Left cardiac atrium (tissue), 4 donors: ENCODE measurements around the gene TBX2. TPM values are rescaled to one million over a fixed set of nuclear protein-coding genes. Genes with fewer than 3 reads are reported as not detected.
A peak's percentile ranks its signal among the peaks of the same experiment; 100 is the strongest.

Source experiments
- ATAC-seq, 2 donors: fragments of 200-7000 bp; cut with Tn5 transposase; one replicate each; pipeline ENCODE4 v1.9.1; 2020; ENCODE audit warnings: mild to moderate bottlenecking in 2 of 2, moderate library complexity in 2 of 2
- DNase-seq: peaks from one replicate; pipeline ENCODE4 v3.0.0-alpha.2; 2020
- intact Hi-C, 2 donors: fragments of 100-400 bp; cut with DNase I; formaldehyde crosslinking; loops; one replicate each; pipeline versions ENCODE4 v1.14.1 to v1.15.1; 2022 to 2023
- total RNA-seq, 2 donors: library from RNA; stranded (reverse); fragmentation: NEBNext Ultra II Directional; extraction: Animal tissue kit (Norgen Biotek cat#: 25700); gene quantifications; one replicate each; pipeline ENCODE4 v1.2.1, GENCODE V29; 2021
- donor health status: DM: no; HTN: yes; CAD: no.
- donor health status: DM: no; HTN: yes; CAD: no; lungs with severe emphysema.
- donor health status: DM: yes; HTN: yes; CAD: no.
- donor health status: Dilated cardiomyopathy.

TBX2 gene
- total RNA-seq, 2 donors from 2014 or later, result 12.1 to 17.0 TPM

DNA sequence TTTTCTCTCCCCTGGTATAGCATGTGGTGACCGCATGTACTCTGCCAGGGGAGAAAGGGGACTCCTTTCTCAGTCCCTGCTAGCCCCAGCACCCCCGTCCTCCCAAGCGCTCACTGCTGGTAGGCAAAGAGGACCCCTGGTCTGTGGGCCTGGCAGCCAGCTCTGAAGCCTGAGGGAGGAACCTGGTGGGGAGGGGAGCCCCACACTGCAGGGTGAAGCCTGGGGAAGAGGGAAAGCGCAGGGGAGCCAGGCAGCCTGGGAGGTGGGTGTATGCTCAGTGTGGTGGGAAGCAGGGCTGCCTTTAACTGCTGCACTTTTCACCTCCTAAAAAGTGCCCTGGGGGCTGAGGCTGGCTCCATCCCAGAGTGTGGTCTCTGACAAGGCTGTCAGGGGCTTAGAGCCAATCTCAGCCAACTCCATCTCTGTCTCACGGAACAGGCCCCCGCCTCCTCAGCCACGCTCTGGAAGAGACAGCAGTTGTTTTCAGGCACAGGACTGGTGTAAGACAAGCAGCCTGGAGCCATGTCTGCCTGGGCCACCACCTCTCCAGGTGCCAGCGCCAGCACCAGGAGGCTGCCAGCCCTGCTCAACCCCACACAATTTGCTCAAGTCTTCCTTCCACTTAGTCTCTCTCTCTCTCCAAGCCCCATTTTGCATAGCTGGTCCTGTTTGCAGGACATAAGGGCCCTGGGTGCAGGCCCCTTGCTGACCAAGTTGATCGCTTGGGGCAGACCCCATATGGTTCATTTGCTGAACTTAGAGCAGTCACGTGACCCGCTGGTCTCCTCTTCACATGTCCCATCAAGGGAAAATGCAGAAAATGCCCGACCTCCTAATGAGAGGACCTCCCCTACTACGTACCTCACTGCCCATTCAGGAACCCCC lies 14.7 kb upstream of the TBX2 start:
- intact Hi-C loops, result no loop called here

DNA sequence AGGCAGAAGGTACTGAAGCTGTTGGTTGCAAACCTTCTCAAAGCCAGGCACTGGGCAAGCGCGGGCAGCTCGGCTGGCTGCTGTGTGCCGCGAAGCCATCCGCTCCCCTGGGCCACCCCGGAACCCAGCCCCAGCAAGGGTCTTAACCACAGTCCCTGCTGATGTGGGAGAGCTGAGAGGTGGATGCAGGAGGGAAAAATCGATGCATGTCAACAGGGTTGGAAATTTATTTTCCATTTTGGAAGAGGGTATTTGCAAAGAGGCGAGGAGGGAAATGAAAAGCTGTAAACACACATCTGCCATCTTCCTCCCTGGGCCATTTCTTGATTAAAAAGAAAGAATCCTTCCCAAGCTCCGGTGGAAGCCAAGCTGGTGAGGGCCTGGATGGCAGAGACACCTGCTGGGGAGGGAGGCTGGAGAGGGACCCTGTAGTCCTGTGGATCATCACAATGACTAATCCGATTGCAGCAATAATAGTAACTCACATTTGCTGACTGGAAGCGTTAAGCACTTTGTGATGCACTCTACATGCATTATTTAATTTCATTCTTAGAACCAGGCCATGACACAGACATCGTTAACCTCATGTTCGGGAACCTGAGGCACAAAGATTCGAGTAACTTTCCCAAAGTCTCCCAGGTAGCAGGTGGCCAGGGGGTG lies 13.9 kb upstream of the TBX2 start:
- DNase-seq (no peak), ATAC-seq (no peak)
- intact Hi-C loops, result no loop called here

More for the DNA sequence above, 14.7 kb upstream of the TBX2 start:
- DNase-seq, result no peak
- ATAC-seq, result no peak

DNA sequence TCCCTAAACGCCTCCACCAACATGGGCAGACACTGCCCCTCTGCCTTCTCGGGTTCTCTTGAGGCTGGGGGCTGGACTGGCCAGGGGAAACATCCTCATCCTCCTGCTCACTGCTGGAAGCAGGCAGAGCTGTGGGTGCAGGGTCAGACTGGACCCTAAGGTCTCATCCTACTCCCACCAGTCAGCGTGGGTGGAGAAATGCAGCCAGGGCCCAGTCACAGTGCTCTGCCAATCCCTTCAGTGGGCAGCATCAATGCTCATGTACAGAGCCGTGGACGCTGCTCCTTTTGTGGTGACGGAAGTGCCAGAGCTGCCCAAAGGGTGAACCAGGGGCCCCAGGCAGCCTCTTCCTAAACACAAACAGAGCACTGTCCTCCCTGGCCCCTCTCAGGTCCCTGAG lies 13.4 kb upstream of the TBX2 start:
- intact Hi-C loops, result no loop called here
- ATAC-seq (no peak), DNase-seq (no peak)

DNA sequence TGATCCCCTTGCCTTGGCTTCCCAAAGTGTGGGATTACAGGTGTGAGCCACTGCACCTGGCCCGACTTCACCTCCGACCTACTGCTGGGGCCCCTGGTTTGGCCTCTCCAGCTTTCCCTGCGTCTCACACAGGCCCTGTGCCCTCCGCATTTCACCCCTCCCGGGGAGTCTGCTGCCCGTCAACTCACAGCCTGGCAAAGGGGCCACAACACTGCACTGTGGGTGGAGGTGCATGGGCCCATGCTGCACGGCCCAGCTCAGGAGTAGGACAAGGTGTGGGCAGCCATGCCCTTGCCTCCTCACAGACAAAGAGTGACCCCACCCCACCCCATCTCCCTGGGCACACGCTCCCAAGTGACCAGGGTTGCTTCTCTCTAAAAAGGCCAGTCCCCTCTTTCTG lies 12.6 kb upstream of the TBX2 start:
- no peak for DNase-seq
- intact Hi-C loops, result no loop called here
- no peak for ATAC-seq

DNA sequence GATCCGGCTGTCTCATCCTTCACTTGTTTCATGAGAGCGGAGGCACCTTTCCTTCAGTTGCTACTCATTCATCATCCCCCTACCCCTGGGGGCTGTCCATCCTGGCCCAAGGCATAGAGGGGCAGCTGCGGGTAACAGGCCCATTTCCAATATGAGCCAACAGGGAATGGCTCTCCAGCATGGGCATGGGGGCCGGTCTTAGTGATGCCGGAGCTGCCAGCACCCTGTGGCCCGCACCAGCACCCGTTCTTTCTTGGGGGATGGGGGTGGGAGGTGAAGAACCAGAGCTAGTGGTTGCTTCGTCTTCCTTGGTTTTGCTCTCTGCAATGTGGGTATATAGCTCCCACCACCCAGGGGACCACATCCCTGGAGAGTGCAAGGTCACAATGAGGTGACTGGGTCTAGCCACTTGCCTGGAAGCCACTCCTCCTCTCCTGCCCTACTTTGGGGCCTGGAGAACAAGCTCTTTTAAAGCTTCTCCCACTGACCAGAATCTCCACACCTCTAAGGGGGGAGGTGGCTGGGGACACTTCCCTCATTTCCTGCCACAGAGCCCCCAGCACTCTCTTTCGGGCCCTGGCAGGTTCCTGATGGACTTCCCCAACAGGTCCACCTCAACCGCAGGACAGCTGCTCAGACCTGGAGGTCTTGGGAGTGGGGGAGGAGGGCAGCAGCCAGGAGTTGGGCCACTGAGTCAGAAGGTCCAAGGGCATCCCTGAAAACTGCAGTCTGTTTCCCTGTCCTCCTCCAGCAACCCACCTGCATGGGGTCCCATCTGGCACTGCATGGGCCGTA lies 11.9 kb upstream of the TBX2 start:
- no peak for DNase-seq
- intact Hi-C loops, result no loop called here
- no peak for ATAC-seq

DNA sequence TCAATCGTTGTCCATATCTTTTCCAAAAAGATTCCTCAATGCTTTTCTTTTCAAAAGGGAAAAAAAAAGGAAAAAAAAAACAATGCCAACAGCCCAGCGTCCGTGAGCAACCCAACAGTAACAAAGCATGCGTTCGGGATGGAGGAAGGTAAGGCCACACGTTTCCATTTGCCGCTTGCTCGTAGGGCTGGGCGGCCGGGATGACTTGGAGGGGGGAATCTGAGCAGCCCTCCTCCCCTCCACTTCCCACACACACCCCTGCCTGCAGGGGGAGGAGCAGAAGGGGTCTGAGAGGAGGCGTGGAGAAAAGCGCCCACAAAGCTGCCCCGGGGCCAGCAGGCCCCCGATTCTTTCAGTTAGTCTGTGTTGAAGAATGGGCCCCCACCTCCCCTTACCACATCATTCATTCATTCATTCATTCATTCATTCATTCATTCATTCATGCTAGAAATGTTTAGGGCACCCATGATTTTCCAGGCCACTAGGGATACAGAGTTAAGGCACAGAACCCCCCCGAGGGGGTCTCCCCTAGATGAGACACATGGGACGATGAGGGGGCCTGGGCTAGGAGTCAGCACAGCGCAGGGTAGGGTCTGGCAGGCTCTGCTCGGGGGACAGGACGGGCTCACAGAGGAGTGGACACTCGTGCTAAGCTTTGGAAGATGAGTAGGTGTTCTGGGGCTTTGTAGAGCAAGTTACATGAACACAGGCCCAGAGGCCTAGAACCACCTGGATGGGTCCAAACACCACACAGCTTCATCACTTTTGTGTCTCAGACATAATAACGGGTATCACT lies 10.9 kb upstream of the TBX2 start:
- DNase-seq (no peak), ATAC-seq (no peak)
- intact Hi-C loops, result no loop called here

DNA sequence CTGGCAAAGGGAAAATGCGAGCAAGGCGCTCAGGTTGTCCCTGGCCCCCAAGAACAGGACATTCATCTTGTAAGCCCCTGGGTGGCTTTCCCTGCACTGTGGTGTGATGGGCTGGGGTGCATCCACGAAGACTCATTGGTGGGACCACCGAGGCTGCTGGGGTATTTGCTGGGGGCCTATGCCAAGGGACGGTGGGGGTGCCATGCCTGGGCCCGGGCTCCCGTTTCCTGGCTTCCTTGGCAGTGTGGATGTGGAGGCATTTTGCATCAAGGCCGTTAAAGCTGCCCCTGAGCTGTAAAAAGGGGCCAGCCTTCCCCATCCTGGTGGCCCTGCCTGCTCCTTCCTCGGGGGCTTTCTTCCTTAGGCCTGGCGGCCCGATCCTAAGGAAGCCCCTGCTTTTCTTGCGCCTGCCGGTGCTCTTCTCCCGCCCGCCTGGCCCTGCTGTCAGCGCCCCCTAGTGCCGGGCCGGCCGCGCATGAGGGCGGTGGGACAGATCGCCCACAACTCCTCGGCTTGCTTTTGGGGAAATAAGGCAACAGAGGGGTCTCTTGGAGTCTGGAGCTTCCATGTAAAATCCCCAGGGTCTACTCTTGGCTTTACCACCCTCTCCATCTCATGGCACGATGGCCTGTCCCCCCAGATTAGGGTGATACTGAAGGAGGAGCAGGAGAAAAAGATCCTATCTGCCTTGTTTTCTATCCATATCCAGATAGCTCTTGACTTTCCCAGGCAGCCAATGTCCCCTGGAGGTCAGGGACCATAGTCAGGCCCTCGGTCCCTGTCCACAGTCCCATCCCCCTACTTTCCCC lies 9.8 kb upstream of the TBX2 start:
- peak; percentile 62 to 73 for ATAC-seq
- intact Hi-C loops, result loop anchor here in 1 of 2 donors (5.0 kb wide), 1 partner anchor 388 kb away; no protein-coding TSS in a partner anchor
- DNase-seq, result peak; percentile 13

DNA sequence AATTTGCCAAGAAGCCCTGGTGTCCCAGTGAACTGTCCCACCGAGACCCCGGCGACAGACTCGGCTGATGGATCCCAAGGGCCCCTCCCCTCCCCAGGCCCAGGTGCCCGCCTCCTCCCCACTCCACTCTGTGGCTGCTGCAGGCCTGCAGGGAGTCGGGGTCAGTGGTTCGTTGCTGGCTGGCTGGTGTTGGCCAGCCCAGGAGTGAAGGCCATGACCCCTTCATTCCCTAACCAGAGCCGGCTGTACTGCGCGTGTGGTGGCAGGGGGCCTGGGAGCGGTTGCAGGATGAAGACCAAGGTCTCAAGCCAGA lies 9.2 kb upstream of the TBX2 start:
- no peak for DNase-seq
- ATAC-seq, result no peak
- intact Hi-C loops, result loop anchor here in 1 of 2 donors (5.0 kb wide), 1 partner anchor 388 kb away; no protein-coding TSS in a partner anchor

DNA sequence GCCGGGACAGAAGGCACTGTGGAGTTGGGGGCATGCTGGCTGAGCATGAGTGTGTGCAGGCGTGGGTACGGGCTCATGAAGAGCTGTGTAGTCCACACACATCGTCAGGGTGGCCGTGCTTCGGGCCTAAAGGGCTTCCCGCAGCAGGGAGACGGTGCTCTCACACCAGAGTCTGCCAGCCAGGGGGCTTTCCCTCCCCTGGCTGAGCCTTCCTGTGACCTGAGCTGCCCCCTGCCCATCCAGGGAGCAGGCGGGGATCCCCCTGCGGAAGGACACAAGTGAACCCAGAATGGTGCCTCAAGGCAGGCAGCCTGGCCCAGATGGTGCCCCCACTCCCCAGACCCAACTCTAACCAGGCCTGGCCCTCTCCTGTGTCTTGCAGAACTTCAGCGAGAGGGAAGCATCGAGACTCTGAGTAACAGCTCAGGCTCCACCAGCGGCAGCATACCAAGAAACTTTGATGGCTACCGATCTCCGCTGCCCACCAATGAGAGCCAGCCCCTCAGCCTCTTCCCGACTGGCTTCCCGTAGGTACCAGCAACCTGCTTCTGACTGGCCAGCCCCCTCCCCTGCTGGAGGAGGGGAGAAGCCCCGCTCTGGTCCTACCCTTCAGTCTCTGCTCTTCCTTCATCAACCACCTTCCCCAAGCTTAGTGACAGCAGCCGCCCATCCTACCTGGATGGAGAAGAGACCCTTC lies 7.9 kb upstream of the TBX2 start:
- ATAC-seq, result no peak
- DNase-seq, result no peak
- intact Hi-C loops, result loop anchor here in 1 of 2 donors (5.0 kb wide), 1 partner anchor 389 kb away; no protein-coding TSS in a partner anchor

DNA sequence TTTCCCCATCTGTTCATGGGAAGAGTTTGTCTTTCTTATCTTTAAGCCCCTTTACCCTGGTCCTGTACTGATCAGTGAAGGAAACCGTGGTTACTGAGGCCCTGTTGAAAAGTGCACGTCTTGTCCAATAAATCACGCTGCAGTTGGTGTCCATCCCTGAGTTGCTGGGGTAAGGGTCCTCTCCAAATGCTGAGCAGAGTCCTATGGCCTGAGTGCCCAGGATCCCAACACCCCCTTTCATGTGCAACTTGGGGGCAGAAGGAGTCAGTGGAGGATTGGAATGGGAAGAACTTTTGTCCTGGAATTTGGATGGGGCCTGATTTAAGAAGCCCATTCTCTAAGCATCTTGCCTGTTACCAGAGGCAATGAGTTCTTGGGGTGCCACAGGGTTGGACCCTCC lies 7.0 kb upstream of the TBX2 start:
- no peak for ATAC-seq
- intact Hi-C loops, result loop anchor here in 1 of 2 donors (5.0 kb wide), 1 partner anchor 390 kb away; no protein-coding TSS in a partner anchor
- no peak for DNase-seq

DNA sequence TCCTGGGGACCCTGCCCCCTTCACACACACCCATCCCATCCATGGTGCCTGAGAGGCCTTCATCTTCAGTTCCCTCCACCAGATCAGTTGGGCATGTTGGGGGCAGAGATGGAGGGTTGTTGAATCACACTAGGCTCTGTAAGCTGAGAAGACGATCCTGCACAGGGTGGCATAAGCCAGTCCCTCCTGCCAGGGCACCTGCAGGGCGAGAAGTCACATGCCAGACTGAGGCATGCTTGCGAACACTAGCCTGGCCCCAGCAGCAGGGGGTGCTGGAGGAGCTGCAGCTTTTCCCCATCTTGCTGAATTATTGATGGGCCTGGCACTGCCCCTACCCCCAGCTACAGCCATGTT lies 6.1 kb upstream of the TBX2 start:
- ATAC-seq (no peak), DNase-seq (no peak)
- intact Hi-C loops, result loop anchor here in 1 of 2 donors (5.0 kb wide), 1 partner anchor 391 kb away; no protein-coding TSS in a partner anchor

DNA sequence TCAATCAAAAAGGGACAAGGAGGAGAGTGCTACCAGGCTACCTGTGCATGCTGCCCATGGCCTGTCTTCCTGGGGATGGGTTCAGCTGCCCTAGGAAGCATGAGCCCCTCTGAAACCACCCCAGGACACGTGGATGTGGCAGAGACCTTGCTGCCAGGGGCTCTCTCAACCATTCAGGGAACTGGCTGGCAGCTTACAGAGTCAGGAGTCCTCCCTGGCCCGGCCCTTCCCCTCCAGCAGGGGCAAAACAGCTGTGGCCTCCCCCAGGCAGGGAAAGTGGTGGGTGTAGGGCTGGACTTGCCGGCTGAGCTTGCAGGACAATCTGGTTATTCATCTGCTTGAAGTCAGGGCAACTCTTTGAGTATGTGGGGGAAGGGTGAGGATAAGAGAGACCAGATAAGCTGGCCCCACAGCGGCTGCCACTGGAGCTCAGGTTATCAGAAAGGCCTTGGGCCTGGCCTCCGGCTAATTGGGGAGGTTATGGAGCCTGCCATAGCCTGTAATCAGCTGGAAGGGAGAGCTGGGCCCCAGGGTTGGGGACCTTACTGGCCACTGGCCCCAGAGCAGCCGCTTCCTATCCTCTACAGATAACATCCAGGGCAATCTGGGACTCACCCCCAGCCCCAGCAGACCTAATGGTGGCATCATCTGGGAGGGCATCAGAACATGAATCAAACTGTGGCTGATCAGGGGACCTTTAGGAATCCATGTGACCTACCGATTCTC lies 5.6 kb upstream of the TBX2 start:
- no peak for ATAC-seq
- no peak for DNase-seq

DNA sequence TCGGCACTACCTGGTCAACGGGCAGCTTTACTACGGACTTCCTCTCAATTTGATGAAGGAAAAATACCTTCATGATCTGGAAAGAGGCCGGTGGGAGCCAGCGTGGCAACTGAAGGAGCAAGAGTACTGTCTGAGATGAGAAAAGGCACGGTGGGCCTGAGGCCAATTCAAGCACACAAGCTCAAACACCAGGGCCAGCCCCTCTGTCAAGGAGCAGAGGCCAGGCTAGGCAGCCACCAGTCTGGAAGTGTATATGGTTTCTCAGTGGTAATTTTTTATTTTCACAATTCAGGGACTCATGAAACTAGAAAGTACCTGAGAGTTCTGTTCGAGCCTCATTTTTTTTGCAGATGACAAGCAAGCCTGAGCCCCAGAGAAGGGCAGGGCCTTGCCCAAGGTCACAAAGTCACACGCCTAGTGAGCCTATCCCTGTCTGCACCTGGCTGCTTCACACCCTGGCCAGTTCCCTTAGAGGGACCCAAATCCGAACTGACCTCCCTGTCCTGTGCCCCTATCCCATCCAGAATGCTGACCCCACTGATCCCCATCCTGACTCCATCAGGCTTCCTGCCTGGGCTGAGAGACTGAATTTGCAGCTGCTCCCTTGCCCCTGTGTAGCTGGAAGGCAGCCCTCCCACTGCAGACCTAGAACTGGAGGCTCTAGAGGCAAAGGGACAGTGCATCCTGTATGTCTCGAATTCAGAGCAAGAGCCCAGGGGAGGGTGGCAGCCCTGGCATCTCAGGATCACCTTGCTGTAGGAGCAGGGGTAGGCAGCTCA lies 4.8 kb upstream of the TBX2 start:
- no peak for ATAC-seq
- DNase-seq, result no peak
- intact Hi-C loops, result loop anchor here in 1 of 2 donors (5.0 kb wide), 1 partner anchor 393 kb away; no protein-coding TSS in a partner anchor

More for the DNA sequence above, 5.6 kb upstream of the TBX2 start:
- intact Hi-C loops, result loop anchor here in 1 of 2 donors (5.0 kb wide), 1 partner anchor 392 kb away; no protein-coding TSS in a partner anchor

DNA sequence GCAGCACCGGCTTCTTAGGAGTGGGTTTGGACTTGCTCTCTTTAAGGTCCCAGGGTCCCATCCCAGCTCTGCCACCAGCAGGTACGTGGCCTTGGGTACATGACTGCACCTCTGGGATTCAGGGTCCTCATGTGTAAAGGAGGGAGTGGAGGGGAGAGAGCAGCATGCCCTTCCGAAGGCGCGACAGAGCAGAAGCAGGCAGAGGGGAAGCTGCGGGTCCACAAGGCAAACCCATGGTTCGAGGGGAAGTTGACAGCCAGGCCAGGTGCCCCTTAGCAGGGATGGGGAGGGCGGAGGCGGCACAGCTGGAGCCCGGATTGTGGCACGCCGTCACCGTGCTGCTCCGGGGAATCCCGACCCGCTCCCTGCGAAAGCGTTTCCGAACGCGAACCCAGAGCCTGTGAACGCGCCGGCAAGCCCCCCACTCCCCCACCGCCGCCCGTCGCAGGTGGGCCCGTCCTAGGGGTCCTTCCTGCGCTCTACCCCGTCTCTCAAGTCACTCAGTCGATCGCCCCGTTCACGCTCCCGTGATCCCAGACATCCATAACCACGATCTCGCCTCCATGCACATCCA lies 4.1 kb upstream of the TBX2 start:
- DNase-seq (no peak), ATAC-seq (no peak)
- intact Hi-C loops, result no loop called here

DNA sequence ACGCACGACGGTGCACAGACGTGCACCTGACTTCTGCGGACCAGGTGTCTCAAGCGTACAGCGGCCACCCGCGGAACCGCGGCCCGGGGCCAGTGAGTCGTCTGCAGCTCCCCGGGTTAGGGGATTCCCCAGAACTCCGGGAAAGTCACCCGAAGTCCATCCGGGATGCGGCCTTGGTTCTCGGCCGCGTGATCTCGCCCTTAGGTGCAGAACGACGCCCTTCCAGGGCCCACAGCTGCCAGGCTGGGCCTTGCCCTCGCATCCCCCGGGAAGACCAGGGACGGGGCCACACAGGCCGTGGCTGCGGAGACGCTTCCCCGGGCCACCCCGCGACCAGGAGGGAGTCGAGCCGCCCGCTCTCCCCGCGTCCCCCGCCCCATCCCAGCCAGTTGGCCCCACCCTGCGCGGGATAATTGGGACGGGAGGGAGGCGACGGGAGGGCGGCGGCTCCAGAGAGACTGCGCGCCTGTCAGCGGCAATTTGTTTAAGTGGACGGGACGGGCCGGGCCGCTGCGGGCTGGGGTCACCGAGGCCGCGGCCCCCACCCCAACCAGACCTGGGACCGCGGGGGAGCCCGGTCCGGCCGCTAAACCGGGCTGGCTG lies 3.6 kb upstream of the TBX2 start:
- intact Hi-C loops, result no loop called here

More for the DNA sequence above, 3.6 kb upstream of the TBX2 start:
- ATAC-seq (peak in 1 of 2 donors; percentile 2), DNase-seq (no peak)
